GM13976 (cell line): ENCODE data around the gene PLOD3.

Experiments used
- DNase-seq: peaks from one replicate; pipeline ENCODE4 v3.0.0; 2012; ENCODE audit warnings: low spot score
- in situ Hi-C: fragments of 300-500 bp; cut with MboI; formaldehyde crosslinking; loops from one replicate; pipeline ENCODE4 v1.12.0; 2022; ENCODE audit warnings: low sequenced_read_pairs, mixed read lengths, inconsistent platforms; ENCODE audit not compliant: unreplicated experiment
- TF ChIP-seq, protein P1 (sequence below): IDR thresholded peaks from 2 replicates; pipeline ENCODE4 v1.5.1; 2012; ENCODE audit warnings: borderline replicate concordance, mild to moderate bottlenecking; ENCODE audit not compliant: insufficient read depth; ENCODE audit errors: extremely low read depth, missing control alignments, control extremely low read depth

Gene PLOD3

GRCh38 chr7:101164071-101164840 is 53.1 kb downstream of the PLOD3 start:
- in situ Hi-C loops, result no loop called here
- DNase-seq, result no peak
- TF ChIP-seq, protein P1, sequence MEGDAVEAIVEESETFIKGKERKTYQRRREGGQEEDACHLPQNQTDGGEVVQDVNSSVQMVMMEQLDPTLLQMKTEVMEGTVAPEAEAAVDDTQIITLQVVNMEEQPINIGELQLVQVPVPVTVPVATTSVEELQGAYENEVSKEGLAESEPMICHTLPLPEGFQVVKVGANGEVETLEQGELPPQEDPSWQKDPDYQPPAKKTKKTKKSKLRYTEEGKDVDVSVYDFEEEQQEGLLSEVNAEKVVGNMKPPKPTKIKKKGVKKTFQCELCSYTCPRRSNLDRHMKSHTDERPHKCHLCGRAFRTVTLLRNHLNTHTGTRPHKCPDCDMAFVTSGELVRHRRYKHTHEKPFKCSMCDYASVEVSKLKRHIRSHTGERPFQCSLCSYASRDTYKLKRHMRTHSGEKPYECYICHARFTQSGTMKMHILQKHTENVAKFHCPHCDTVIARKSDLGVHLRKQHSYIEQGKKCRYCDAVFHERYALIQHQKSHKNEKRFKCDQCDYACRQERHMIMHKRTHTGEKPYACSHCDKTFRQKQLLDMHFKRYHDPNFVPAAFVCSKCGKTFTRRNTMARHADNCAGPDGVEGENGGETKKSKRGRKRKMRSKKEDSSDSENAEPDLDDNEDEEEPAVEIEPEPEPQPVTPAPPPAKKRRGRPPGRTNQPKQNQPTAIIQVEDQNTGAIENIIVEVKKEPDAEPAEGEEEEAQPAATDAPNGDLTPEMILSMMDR, result no peak

DNA sequence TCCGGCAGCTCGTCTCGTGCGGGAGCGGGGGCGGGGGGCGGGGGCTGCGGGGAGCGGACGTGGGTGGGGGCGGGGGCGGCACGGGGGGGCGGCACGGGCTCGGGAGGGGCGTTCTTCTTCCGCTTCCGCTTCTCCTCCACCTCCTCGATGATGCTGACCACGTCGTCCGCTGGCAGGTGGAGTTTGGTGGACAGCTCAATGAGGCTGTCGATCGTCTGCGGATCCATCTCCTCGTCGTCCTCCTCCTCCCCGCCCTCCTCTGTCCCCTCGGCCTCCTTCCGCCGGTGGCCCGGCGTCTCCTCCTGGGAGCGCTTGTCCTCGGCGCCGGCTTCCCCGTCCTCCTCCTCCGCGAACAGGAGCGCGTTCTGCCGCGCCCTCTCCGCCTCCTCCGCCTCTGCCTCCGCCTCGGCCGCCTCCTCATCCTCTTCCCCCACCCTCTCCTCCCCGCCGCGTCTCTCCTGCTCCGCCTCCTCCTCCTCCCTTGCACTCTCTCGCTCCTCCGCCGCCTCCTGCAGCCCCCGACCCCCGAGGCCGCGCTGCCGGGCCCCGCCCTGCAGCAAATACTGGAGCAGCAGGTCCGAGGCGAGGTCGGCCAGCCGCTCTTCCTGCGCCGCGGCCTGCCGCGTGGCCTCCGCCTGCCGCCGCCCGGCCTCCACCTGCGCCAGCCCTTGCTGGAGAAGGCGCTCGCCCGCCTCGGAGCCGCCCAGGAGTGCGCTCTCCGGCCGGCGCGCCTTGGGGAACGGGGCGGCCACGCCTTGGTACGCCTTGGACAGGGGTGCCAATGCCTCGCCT is 53.9 kb downstream of the PLOD3 start:
- TF ChIP-seq, protein P1, result no peak
- peak; percentile 63 for DNase-seq
- in situ Hi-C loops, result no loop called here

DNA sequence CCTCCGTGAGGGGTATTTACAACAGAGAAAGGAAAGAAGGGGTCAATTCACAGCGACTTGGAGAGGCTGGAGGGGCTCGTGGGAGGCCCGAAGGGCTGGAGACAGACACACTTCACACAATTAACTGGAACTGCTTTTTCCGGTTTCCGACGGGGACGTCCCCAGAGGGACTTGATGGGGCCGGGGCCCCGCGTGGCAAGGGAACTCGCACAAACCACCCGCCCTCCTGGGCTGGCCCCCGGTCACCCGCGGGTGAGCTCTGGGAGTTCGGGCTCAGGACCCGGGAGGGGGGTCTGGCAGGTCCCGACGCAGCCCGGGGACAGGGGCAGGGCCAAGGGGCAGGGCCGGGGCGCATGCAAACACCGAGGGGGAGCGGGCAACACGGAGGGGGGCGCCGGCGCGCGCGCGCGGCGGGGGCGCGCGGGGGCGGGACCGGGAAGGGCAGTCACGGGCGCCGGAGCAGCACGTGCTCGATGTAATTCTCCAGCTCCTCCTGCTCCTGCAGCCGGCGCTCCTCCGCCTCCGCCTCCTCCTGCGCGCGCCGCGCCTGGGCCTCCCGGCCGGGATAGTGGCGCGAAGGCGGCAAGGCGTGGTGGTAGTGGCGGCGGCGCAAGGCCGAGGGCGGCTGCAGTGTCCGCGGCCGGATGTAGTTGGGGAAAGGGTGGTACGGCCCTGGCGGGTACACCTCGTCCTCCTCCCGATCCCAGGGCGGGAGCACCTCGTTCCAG is 54.7 kb downstream of the PLOD3 start:
- TF ChIP-seq, protein P1, result no peak
- peak; percentile 55 for DNase-seq
- in situ Hi-C loops, result no loop called here

- DNase-seq, result no peak
- in situ Hi-C loops, result no loop called here
- TF ChIP-seq, protein P1, result no peak
Observed at GRCh38 chr7:101161692-101162471, 55.5 kb downstream of the PLOD3 start.

DNA sequence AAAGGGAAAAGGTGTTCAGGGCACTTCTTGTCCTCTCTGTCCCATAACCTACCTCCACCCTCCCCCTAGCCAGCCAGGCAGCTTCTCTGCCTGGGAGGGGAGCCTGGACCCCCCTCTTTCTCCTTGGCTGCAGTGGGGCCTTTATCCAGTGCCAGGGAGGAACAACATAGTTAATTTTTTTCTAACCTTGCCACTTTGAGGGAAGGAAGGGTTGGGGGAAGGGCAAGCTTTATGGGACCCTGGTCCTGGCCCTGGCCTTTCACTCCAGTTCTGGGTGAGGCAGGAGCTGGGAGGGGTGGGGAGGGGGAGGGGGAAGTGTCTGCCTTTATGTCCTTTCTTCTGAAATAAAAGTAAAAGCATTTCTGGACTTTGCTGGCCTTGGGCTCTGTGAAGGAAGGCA is 56.5 kb downstream of the PLOD3 start:
- TF ChIP-seq, protein P1, result no peak
- no peak for DNase-seq
- in situ Hi-C loops, result no loop called here
